ENCODE results near the gene SNCAIP.

The SNCAIP gene

DNA sequence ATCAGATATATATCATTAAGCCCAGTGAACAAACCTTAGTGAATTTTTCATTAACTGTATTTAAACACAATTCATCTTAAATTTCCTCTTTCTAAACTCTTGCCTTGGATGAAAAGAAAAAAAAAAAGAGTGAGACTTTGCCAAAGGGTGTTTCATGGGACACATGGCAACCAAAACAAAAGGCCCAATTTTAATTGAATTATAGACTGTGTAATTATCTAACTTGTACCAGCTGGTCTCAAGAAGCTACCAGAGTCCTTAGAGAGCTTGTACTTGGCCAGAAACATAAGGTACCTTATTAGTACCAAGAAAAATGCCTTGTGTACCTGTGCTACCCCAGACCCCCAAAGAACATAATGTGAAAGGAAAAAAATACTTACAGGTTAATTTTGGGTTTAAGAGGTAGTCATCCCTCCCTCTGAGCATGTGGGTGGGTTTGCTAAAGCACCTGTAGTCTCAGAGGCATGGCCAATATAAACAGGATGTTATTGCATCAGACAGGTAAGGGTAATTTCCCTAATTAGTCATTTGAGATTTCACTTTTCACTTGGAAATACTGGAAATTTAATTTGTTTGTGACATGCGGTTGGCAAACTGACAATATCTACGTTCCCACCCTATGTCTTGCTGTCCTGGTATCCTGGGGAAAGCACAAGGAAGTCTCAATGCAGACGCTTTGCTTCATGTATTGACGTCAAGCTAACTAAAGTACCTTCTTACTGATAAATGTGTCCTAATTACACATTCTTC lies 90.1 kb downstream of the SNCAIP start:
- H3K56ac ChIP-seq (ENCODE audit: low read length) = no peak overlapping the region
- no peak overlapping the region for H3K18ac ChIP-seq (ENCODE audit: low read length)
- no peak overlapping the region for H4K8ac ChIP-seq (ENCODE audit: low read depth, low read length)
- H2AK5ac ChIP-seq (ENCODE audit: low read length) = no peak overlapping the region
- no peak overlapping the region for H2BK15ac ChIP-seq (replicated peaks; ENCODE audit: low read depth)
- H3K27me3 ChIP-seq (ENCODE audit: insufficient read depth, low read length, poor library complexity) = no peaks in the 10 kb centered on the region
- DNase-seq = no peak
- no CpG with 5 or more reads among the region's 4 CpGs for WGBS (ENCODE audit: extremely low coverage, insufficient coverage, low lambda C conversion rate)
- no peaks in the 10 kb centered on the region for H3K4me1 ChIP-seq (ENCODE audit: control insufficient read depth, low read depth, low read length)
- no peak overlapping the region for H2BK120ac ChIP-seq (ENCODE audit: low read depth, low read length)
- no peaks in the 10 kb centered on the region for H3K36me3 ChIP-seq (ENCODE audit: control insufficient read depth, insufficient read depth, low read length)
- no peak overlapping the region for H3K27ac ChIP-seq (ENCODE audit: low read depth, low read length)
- H3K9ac ChIP-seq (ENCODE audit: low read length) = no peak overlapping the region
- H2BK5ac ChIP-seq (ENCODE audit: low read length) = no peak overlapping the region
- H3K4me2 ChIP-seq (ENCODE audit: low read length) = no peak overlapping the region
- H3K4me3 ChIP-seq (ENCODE audit: low read length) = no peak overlapping the region
- no peaks in the 10 kb centered on the region for H3K79me2 ChIP-seq (ENCODE audit: control insufficient read depth, insufficient read depth, low read length)
- no peak overlapping the region for H3K4ac ChIP-seq (ENCODE audit: low read depth, low read length)
- H4K5ac ChIP-seq (ENCODE audit: low read length) = no peak overlapping the region
- no peaks in the 10 kb centered on the region for H3K79me1 ChIP-seq (ENCODE audit: low read length)
- no peak overlapping the region for H3K23ac ChIP-seq (ENCODE audit: low read length)

DNA sequence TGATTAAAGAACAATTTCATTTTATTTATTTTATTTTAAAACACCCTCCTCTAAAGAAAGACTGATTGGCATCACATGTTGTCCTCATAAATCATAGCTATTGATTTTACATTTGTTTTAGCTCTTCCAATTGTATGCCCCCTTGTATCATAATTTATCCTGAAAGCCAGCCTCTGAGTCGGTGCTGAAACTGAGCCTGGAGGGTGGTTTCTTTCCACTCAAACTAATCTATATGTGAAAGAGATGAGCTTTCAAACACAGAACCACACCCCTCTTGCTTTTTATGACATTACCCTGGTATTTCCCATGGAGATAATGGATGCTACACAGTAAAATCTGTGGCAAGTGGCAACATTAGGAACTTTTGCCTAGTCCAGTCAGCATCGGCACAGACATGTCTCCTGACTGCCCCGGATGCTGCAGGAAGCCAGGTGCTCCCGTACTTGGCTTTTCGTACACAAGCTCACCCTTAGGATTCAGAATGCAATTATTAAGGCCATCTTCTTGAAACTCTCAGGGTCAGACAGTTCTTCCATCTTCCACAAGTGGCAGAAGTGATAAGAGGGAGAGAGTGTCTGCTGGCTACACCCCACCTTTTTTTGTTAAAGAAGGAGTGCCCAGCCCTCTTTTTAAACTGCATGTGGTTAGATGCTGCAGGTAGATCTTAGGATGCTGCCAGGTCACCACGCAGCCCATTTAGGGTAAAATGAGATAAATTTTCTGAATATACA lies 91.1 kb downstream of the SNCAIP start:
- no peak overlapping the region for H4K5ac ChIP-seq (ENCODE audit: low read length)
- no peak overlapping the region for H4K8ac ChIP-seq (ENCODE audit: low read depth, low read length)
- no peak for DNase-seq
- no peaks in the 10 kb centered on the region for H3K79me1 ChIP-seq (ENCODE audit: low read length)
- no peak overlapping the region for H3K56ac ChIP-seq (ENCODE audit: low read length)
- no peak overlapping the region for H3K18ac ChIP-seq (ENCODE audit: low read length)
- WGBS (ENCODE audit: extremely low coverage, insufficient coverage, low lambda C conversion rate) = no CpG with 5 or more reads among the region's 6 CpGs
- H3K27me3 ChIP-seq (ENCODE audit: insufficient read depth, low read length, poor library complexity) = no peaks in the 10 kb centered on the region
- no peak overlapping the region for H3K4me2 ChIP-seq (ENCODE audit: low read length)
- no peak overlapping the region for H3K9ac ChIP-seq (ENCODE audit: low read length)
- no peaks in the 10 kb centered on the region for H3K4me1 ChIP-seq (ENCODE audit: control insufficient read depth, low read depth, low read length)
- H2BK120ac ChIP-seq (ENCODE audit: low read depth, low read length) = no peak overlapping the region
- no peaks in the 10 kb centered on the region for H3K36me3 ChIP-seq (ENCODE audit: control insufficient read depth, insufficient read depth, low read length)
- H2AK5ac ChIP-seq (ENCODE audit: low read length) = no peak overlapping the region
- H3K23ac ChIP-seq (ENCODE audit: low read length) = no peak overlapping the region
- no peaks in the 10 kb centered on the region for H3K79me2 ChIP-seq (ENCODE audit: control insufficient read depth, insufficient read depth, low read length)
- no peak overlapping the region for H3K4me3 ChIP-seq (ENCODE audit: low read length)
- H2BK5ac ChIP-seq (ENCODE audit: low read length) = no peak overlapping the region
- no peak overlapping the region for H3K27ac ChIP-seq (ENCODE audit: low read depth, low read length)
- H3K4ac ChIP-seq (ENCODE audit: low read depth, low read length) = no peak overlapping the region
- no peak overlapping the region for H2BK15ac ChIP-seq (replicated peaks; ENCODE audit: low read depth)

DNA sequence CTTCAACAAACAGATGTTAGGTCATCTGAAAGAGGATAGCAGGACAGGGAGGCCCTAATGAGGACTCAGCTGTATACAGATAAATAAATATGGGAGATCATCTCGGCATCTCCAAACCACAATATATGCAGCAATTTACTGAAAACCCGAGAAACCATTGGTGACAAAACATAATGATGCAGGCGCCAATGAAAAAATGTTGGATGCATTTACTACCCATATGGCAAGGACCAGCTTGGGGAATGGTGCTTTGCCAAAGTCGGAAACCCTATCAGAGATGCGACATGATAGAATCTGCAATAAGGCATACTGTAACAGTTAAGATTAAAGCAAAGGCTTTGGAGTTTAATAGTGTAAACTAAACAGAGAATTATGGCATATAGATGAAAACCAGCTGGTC lies 92.0 kb downstream of the SNCAIP start:
- H2BK15ac ChIP-seq (replicated peaks; ENCODE audit: low read depth) = no peak overlapping the region
- no CpG with 5 or more reads among the region's 5 CpGs for WGBS (ENCODE audit: extremely low coverage, insufficient coverage, low lambda C conversion rate)

DNA sequence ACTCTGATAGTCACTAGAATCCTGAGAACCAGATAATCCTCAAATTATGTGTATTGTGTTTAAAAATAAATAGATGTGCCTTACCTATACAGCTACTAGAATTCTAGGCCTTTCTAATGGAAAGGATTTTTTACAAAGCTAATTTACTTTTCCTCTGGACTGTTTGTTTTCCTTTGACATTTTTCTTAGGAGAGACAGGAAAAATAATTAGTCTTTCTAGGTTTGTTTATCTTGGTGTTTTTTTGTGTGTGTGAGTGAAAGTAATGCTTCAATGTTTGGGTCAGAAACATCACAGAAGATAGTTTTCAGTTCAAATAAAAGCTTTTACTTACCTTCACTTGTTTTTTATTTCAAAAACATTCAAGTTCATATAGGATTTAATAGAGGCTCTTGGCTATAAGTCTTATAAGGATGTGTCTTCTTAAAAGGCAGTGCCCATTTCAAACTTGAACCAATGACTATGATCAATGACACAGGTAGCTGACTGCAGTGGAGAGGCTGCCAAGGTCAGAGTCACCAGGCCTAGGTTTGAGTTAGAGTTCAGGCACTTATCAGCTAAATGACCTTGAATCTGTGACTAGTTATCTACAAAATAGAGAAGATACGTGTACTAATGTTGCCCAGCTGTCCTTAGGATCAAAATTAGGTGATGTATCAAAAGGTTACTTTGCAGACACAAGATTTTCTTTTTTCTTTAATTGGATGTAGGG lies 92.8 kb downstream of the SNCAIP start:
- no peak overlapping the region for H4K5ac ChIP-seq (ENCODE audit: low read length)
- WGBS (ENCODE audit: extremely low coverage, insufficient coverage, low lambda C conversion rate) = no CpG with 5 or more reads among the region's 1 CpG
- H3K27ac ChIP-seq (ENCODE audit: low read depth, low read length) = no peak overlapping the region

More for the DNA sequence above, 92.0 kb downstream of the SNCAIP start:
- Histone ChIP-seq H2AK5ac (ENCODE audit: low read length) (no peak overlapping the region), H3K27me3 (ENCODE audit: insufficient read depth, low read length, poor library complexity) (no peaks in the 10 kb centered on the region), H3K56ac (ENCODE audit: low read length) (no peak overlapping the region), H3K18ac (ENCODE audit: low read length) (no peak overlapping the region), H3K79me1 (ENCODE audit: low read length) (no peaks in the 10 kb centered on the region), H2BK120ac (ENCODE audit: low read depth, low read length) (no peak overlapping the region), H3K36me3 (ENCODE audit: control insufficient read depth, insufficient read depth, low read length) (no peaks in the 10 kb centered on the region), H2BK5ac (ENCODE audit: low read length) (no peak overlapping the region), H4K5ac (ENCODE audit: low read length) (no peak overlapping the region), H3K4me1 (ENCODE audit: control insufficient read depth, low read depth, low read length) (no peaks in the 10 kb centered on the region), H3K79me2 (ENCODE audit: control insufficient read depth, insufficient read depth, low read length) (no peaks in the 10 kb centered on the region), H3K4ac (ENCODE audit: low read depth, low read length) (no peak overlapping the region), H3K4me2 (ENCODE audit: low read length) (no peak overlapping the region), H4K8ac (ENCODE audit: low read depth, low read length) (no peak overlapping the region), H3K4me3 (ENCODE audit: low read length) (no peak overlapping the region), H3K9ac (ENCODE audit: low read length) (no peak overlapping the region), H3K23ac (ENCODE audit: low read length) (no peak overlapping the region), H3K27ac (ENCODE audit: low read depth, low read length) (no peak overlapping the region)
- no peak for DNase-seq

DNA sequence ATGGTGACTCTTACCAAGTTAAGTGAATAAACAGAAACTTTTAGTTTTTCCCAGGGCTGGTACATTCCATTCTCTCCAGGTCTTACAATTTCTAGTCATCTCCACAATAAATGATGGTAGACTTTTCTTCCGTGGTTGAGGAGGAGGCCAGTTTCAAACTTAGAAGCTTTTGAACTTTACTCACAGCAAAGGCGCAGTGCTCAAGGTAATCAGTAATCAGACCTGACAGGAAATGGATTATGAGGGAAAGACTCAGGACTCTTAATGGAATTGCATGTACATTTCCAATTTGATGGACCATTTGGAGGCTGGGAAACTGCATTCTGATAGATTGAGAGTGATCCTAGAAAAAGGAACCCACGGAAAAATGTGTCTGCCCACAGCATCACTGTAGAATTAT lies 93.7 kb downstream of the SNCAIP start:
- H3K9ac ChIP-seq (ENCODE audit: low read length) = no peak overlapping the region
- H3K23ac ChIP-seq (ENCODE audit: low read length) = no peak overlapping the region
- no peaks in the 10 kb centered on the region for H3K36me3 ChIP-seq (ENCODE audit: control insufficient read depth, insufficient read depth, low read length)
- no peak for DNase-seq
- H2BK120ac ChIP-seq (ENCODE audit: low read depth, low read length) = no peak overlapping the region
- H4K8ac ChIP-seq (ENCODE audit: low read depth, low read length) = no peak overlapping the region
- no peak overlapping the region for H3K18ac ChIP-seq (ENCODE audit: low read length)
- no peak overlapping the region for H2BK15ac ChIP-seq (replicated peaks; ENCODE audit: low read depth)
- H3K4ac ChIP-seq (ENCODE audit: low read depth, low read length) = no peak overlapping the region
- H3K4me1 ChIP-seq (ENCODE audit: control insufficient read depth, low read depth, low read length) = no peaks in the 10 kb centered on the region
- H4K5ac ChIP-seq (ENCODE audit: low read length) = no peak overlapping the region
- H3K79me1 ChIP-seq (ENCODE audit: low read length) = no peaks in the 10 kb centered on the region
- H3K27me3 ChIP-seq (ENCODE audit: insufficient read depth, low read length, poor library complexity) = no peaks in the 10 kb centered on the region
- H2BK5ac ChIP-seq (ENCODE audit: low read length) = no peak overlapping the region
- H3K27ac ChIP-seq (ENCODE audit: low read depth, low read length) = no peak overlapping the region
- H3K56ac ChIP-seq (ENCODE audit: low read length) = no peak overlapping the region
- no peak overlapping the region for H3K4me2 ChIP-seq (ENCODE audit: low read length)
- no CpG with 5 or more reads among the region's 3 CpGs for WGBS (ENCODE audit: extremely low coverage, insufficient coverage, low lambda C conversion rate)
- no peaks in the 10 kb centered on the region for H3K79me2 ChIP-seq (ENCODE audit: control insufficient read depth, insufficient read depth, low read length)
- no peak overlapping the region for H3K4me3 ChIP-seq (ENCODE audit: low read length)
- H2AK5ac ChIP-seq (ENCODE audit: low read length) = no peak overlapping the region

More for the DNA sequence above, 92.8 kb downstream of the SNCAIP start:
- no peaks in the 10 kb centered on the region for H3K79me1 ChIP-seq (ENCODE audit: low read length)
- H3K23ac ChIP-seq (ENCODE audit: low read length) = no peak overlapping the region
- H3K4me3 ChIP-seq (ENCODE audit: low read length) = no peak overlapping the region
- H2AK5ac ChIP-seq (ENCODE audit: low read length) = no peak overlapping the region
- H3K4me2 ChIP-seq (ENCODE audit: low read length) = no peak overlapping the region
- H2BK15ac ChIP-seq (replicated peaks; ENCODE audit: low read depth) = no peak overlapping the region
- H3K79me2 ChIP-seq (ENCODE audit: control insufficient read depth, insufficient read depth, low read length) = no peaks in the 10 kb centered on the region
- H3K9ac ChIP-seq (ENCODE audit: low read length) = no peak overlapping the region
- H2BK120ac ChIP-seq (ENCODE audit: low read depth, low read length) = no peak overlapping the region
- no peaks in the 10 kb centered on the region for H3K4me1 ChIP-seq (ENCODE audit: control insufficient read depth, low read depth, low read length)
- H3K27me3 ChIP-seq (ENCODE audit: insufficient read depth, low read length, poor library complexity) = no peaks in the 10 kb centered on the region
- H2BK5ac ChIP-seq (ENCODE audit: low read length) = no peak overlapping the region
- no peak overlapping the region for H3K4ac ChIP-seq (ENCODE audit: low read depth, low read length)
- no peak for DNase-seq
- no peak overlapping the region for H3K18ac ChIP-seq (ENCODE audit: low read length)
- H3K36me3 ChIP-seq (ENCODE audit: control insufficient read depth, insufficient read depth, low read length) = no peaks in the 10 kb centered on the region
- H3K56ac ChIP-seq (ENCODE audit: low read length) = no peak overlapping the region
- H4K8ac ChIP-seq (ENCODE audit: low read depth, low read length) = no peak overlapping the region

All from mesendoderm (in vitro differentiated cells).